ENCODE results near the gene DCLK1. TPM values are rescaled to one million over a fixed set of nuclear protein-coding genes. Genes with fewer than 3 reads are reported as not detected.

DCLK1 gene
- total RNA-seq, 1 experiment from 2014 or later = not detected

DNA sequence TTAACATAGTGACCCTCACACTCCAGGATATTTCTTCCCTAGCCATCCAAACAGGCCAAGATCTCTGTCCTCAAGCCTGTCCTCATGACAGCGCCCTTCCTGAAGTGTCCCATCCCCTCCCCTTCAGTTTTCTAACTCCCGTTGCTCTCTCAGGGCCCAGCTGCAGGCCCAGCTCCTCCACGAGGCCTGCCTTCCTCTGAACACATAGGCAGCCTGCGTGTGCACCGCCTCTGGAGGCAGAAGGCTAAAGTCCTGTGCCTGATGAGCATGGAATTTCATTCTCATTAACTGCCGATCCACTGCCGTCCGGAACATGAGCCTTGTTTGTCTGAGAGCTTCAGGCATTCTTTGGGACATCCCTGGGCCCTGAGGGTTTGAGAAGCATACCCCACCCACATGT is 306.4 kb downstream of the DCLK1 start:
- H3K27ac ChIP-seq (ENCODE audit: low read length) = no peak overlapping the region
- no peaks in the 10 kb centered on the region for H3K9me3 ChIP-seq (ENCODE audit: control insufficient read depth, insufficient read depth, low read depth, low read length)
- no peaks in the 10 kb centered on the region for H3K36me3 ChIP-seq (ENCODE audit: control insufficient read depth, insufficient read depth, low read length)
- TF ChIP-seq POLR2AphosphoS5 (IDR thresholded peaks at IDR 0.05; ENCODE audit: low read depth, low read length) (no peak), SIN3A (IDR thresholded peaks at IDR 0.05; ENCODE audit: borderline replicate concordance, insufficient read depth, low read depth, low read length) (no peak), TCF7L2 (IDR thresholded peaks at IDR 0.05; ENCODE audit: low read depth, low read length) (no peak)
- TF ChIP-seq, protein P1, sequence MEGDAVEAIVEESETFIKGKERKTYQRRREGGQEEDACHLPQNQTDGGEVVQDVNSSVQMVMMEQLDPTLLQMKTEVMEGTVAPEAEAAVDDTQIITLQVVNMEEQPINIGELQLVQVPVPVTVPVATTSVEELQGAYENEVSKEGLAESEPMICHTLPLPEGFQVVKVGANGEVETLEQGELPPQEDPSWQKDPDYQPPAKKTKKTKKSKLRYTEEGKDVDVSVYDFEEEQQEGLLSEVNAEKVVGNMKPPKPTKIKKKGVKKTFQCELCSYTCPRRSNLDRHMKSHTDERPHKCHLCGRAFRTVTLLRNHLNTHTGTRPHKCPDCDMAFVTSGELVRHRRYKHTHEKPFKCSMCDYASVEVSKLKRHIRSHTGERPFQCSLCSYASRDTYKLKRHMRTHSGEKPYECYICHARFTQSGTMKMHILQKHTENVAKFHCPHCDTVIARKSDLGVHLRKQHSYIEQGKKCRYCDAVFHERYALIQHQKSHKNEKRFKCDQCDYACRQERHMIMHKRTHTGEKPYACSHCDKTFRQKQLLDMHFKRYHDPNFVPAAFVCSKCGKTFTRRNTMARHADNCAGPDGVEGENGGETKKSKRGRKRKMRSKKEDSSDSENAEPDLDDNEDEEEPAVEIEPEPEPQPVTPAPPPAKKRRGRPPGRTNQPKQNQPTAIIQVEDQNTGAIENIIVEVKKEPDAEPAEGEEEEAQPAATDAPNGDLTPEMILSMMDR (IDR thresholded peaks at IDR 0.05) = no peak
- TF ChIP-seq, protein P2, sequence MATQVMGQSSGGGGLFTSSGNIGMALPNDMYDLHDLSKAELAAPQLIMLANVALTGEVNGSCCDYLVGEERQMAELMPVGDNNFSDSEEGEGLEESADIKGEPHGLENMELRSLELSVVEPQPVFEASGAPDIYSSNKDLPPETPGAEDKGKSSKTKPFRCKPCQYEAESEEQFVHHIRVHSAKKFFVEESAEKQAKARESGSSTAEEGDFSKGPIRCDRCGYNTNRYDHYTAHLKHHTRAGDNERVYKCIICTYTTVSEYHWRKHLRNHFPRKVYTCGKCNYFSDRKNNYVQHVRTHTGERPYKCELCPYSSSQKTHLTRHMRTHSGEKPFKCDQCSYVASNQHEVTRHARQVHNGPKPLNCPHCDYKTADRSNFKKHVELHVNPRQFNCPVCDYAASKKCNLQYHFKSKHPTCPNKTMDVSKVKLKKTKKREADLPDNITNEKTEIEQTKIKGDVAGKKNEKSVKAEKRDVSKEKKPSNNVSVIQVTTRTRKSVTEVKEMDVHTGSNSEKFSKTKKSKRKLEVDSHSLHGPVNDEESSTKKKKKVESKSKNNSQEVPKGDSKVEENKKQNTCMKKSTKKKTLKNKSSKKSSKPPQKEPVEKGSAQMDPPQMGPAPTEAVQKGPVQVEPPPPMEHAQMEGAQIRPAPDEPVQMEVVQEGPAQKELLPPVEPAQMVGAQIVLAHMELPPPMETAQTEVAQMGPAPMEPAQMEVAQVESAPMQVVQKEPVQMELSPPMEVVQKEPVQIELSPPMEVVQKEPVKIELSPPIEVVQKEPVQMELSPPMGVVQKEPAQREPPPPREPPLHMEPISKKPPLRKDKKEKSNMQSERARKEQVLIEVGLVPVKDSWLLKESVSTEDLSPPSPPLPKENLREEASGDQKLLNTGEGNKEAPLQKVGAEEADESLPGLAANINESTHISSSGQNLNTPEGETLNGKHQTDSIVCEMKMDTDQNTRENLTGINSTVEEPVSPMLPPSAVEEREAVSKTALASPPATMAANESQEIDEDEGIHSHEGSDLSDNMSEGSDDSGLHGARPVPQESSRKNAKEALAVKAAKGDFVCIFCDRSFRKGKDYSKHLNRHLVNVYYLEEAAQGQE (IDR thresholded peaks at IDR 0.05; ENCODE audit: insufficient read depth in 1 of 2, low read depth in 2 of 2, low read length in 1 of 2) = no peak
- no peak overlapping the region for H3K4me3 ChIP-seq (ENCODE audit: low read depth in 2 of 2, low read length in 2 of 2)
- no peak for ATAC-seq
- CTCF ChIA-PET = no interaction called here
- BruUV-seq (replicated peaks) = no TSS peak
- no peak for DNase-seq (ENCODE audit: low read depth, low spot score)
- no peaks in the 10 kb centered on the region for H3K4me1 ChIP-seq (ENCODE audit: control insufficient read depth, insufficient read depth, low read length)
- in situ Hi-C loops (cut with HindIII; ENCODE audit: low pct_unique_long_range_greater_than_20kb, low sequenced_read_pairs) = no loop called here
- intact Hi-C loops (cut with micrococcal nuclease; ENCODE audit: unreplicated experiment) = no loop called here
- H3K27me3 ChIP-seq (ENCODE audit: control insufficient read depth, insufficient read depth, low read length) = no peaks in the 10 kb centered on the region
- POLR2A ChIA-PET = interaction anchor here (0.6 kb wide), 1 partner anchor 23 kb away, joined by 8 read pairs; no protein-coding TSS in a partner anchor

DNA sequence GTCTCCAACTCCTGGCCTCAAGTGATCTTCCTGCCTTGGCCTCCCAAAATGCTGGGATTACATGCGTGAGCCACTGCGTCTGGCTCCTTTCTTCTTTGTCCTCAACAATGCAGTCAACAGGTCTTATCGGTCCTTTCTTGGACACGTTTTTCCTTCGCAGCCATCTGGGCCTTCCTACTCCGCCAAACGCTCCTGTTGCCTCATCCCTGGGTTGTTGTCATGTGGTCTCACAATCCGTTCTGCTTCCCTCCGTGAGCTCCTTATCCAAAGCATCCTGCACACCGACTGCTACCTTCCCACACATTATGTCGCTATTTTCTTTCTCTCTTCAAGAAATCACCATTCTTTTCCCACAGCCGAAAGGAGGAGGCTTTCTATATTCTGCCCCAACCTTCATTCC is 306.8 kb downstream of the DCLK1 start:
- Histone ChIP-seq H3K9me3 (ENCODE audit: control insufficient read depth, insufficient read depth, low read depth, low read length) (no peaks in the 10 kb centered on the region), H3K36me3 (ENCODE audit: control insufficient read depth, insufficient read depth, low read length) (no peaks in the 10 kb centered on the region), H3K4me3 (ENCODE audit: low read depth in 2 of 2, low read length in 2 of 2) (no peak overlapping the region), H3K27ac (ENCODE audit: low read length) (no peak overlapping the region), H3K27me3 (ENCODE audit: control insufficient read depth, insufficient read depth, low read length) (no peaks in the 10 kb centered on the region), H3K4me1 (ENCODE audit: control insufficient read depth, insufficient read depth, low read length) (no peaks in the 10 kb centered on the region)
- DNase-seq (ENCODE audit: low read depth, low spot score) (no peak), ATAC-seq (no peak)
- intact Hi-C loops (cut with micrococcal nuclease; ENCODE audit: unreplicated experiment) = no loop called here
- TF ChIP-seq SIN3A (IDR thresholded peaks at IDR 0.05; ENCODE audit: borderline replicate concordance, insufficient read depth, low read depth, low read length) (no peak), POLR2AphosphoS5 (IDR thresholded peaks at IDR 0.05; ENCODE audit: low read depth, low read length) (no peak), TCF7L2 (IDR thresholded peaks at IDR 0.05; ENCODE audit: low read depth, low read length) (no peak)
- TF ChIP-seq, protein P2 (IDR thresholded peaks at IDR 0.05; ENCODE audit: insufficient read depth in 1 of 2, low read depth in 2 of 2, low read length in 1 of 2) = no peak
- TF ChIP-seq, protein P1 (IDR thresholded peaks at IDR 0.05) = no peak
- CTCF ChIA-PET = interaction anchor here (0.6 kb wide), 1 partner anchor 155 kb away, joined by 4 read pairs; no protein-coding TSS in a partner anchor
- POLR2A ChIA-PET = no interaction called here
- in situ Hi-C loops (cut with HindIII; ENCODE audit: low pct_unique_long_range_greater_than_20kb, low sequenced_read_pairs) = no loop called here
- BruUV-seq (replicated peaks) = no TSS peak
